Transverse colon (tissue), 3 donors: Measurements from ENCODE around the gene UCKL1.

Experiments
- EP300 ChIP-seq: sonication (generic); formaldehyde crosslinking; IDR thresholded peaks from one replicate; pipeline ENCODE4 v1.6.1; 2017; ENCODE audit warnings: antibody characterized with exemption, low read depth
- POLR2A ChIP-seq: fragments of 450-650 bp; IDR thresholded peaks from one replicate; pipeline ENCODE4 v1.6.1; 2016; ENCODE audit warnings: antibody characterized with exemption, mild to moderate bottlenecking, moderate library complexity
- POLR2AphosphoS5 ChIP-seq, 3 donors: sonication (generic); formaldehyde crosslinking; IDR thresholded peaks; one replicate each; pipeline ENCODE4 v1.6.1; 2016; ENCODE audit warnings: antibody characterized with exemption in 3 of 3

DNA sequence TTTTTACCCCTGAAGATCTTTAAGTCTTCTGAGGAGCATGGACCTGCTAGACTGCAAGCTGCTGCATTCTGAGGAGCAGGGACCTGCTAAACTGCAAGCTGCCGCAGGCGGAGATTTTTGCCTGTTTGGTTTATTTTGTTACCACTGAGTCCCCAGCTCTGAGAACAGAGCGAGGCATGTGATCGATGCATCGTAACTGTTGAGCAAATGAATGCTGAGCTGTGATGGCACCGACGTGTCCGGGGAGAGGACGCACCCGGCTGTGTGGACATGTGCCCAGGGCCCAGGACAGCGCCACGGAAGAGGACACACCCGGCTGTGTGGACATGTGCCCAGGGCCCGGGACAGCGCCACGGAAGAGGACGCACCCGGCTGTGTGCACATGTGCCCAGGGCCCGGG, 37.1 kb downstream of the UCKL1 start:
- TF ChIP-seq POLR2AphosphoS5 (IDR thresholded peaks at IDR 0.05): no peak
- TF ChIP-seq EP300: no peak
- no peak for TF ChIP-seq POLR2A
